Spleen (tissue), 11 donors: Measurements from ENCODE around the gene ZNF534. TPM values are rescaled to one million over a fixed set of nuclear protein-coding genes. Genes with fewer than 3 reads are reported as not detected.

Experiments
- DNase-seq: peaks from one replicate; pipeline ENCODE4 v3.0.0-alpha.2; 2020
- H3K27ac ChIP-seq, 8 donors: fragments of 200-600 bp; sonication (generic) in 7 of 8; 1 replicate in 4 of 8; 2 replicates in 4 of 8; pipeline versions ENCODE4 v1.5.0 to v1.8.0; 2016 to 2021; ENCODE audit warnings: inconsistent platforms in 4 of 8, mild to moderate bottlenecking in 4 of 8, moderate library complexity in 1 of 8
- H3K27me3 ChIP-seq, 7 donors: fragments of 200-600 bp; sonication (generic) in 6 of 7; replicated peaks in 1 of 7; 1 replicate in 4 of 7; 2 replicates in 3 of 7; pipeline versions ENCODE4 v1.5.0 to v1.8.0; 2016 to 2021; ENCODE audit warnings: inconsistent platforms in 3 of 7, mild to moderate bottlenecking in 1 of 7
- H3K36me3 ChIP-seq, 6 donors: fragments of 200-600 bp; sonication (generic) in 5 of 6; 1 replicate in 4 of 6; 2 replicates in 2 of 6; pipeline versions ENCODE4 v1.5.0 to v1.8.0; 2016 to 2021; ENCODE audit warnings: inconsistent platforms in 2 of 6
- H3K4me1 ChIP-seq, 6 donors: fragments of 200-600 bp; sonication (generic) in 5 of 6; 1 replicate in 3 of 6; 2 replicates in 3 of 6; pipeline versions ENCODE4 v1.5.0 to v1.8.0; 2016 to 2021; ENCODE audit warnings: inconsistent platforms in 3 of 6
- H3K4me3 ChIP-seq, 8 donors: fragments of 200-600 bp; sonication (generic) in 7 of 8; 1 replicate in 4 of 8; 2 replicates in 4 of 8; pipeline versions ENCODE4 v1.5.0 to v1.8.0; 2016 to 2021; ENCODE audit warnings: inconsistent platforms in 4 of 8, mild to moderate bottlenecking in 4 of 8, moderate library complexity in 2 of 8
- H3K9me3 ChIP-seq, 8 donors: fragments of 200-600 bp; sonication (generic) in 7 of 8; 1 replicate in 4 of 8; 2 replicates in 4 of 8; pipeline versions ENCODE4 v1.5.0 to v1.8.0; 2016 to 2021; ENCODE audit warnings: inconsistent platforms in 4 of 8
- POLR2A ChIP-seq, 3 donors: fragments of 450-650 bp; IDR thresholded peaks; one replicate each; pipeline ENCODE4 v1.5.1; 2017; ENCODE audit warnings: antibody characterized with exemption in 3 of 3, mild to moderate bottlenecking in 1 of 3
- POLR2AphosphoS5 ChIP-seq, 3 donors: sonication (generic); formaldehyde crosslinking; IDR thresholded peaks; one replicate each; pipeline ENCODE4 v1.5.1; 2017; ENCODE audit warnings: antibody characterized with exemption in 3 of 3
- WGBS, 5 donors: extraction: QIAGEN DNeasy Blood & Tissue Kit in 3 of 5; methylation state at CpG; one replicate each; pipeline versions ENCODE4 v1.1.5 to v1.1.7; 2013 to 2018; 5-methylcytosine and 5-hydroxymethylcytosine counted together
- intact Hi-C: fragments of 100-400 bp; cut with DNase I; formaldehyde crosslinking; loops from one replicate; pipeline ENCODE4 v1.15.0; 2023; ENCODE audit warnings: low total_unique reads
- polyA plus RNA-seq, 3 donors: library from polyadenylated mRNA; stranded (reverse); fragments of 200-250 nt; gene quantifications; one replicate each; pipeline ENCODE4 v1.2.1, GENCODE V29; 2013
- total RNA-seq, 7 donors: library from RNA; depleted of rRNA in 3 of 7; stranded (reverse); fragments of >200 nt in 3 of 7; fragmentation: NEBNext Ultra II Directional in 4 of 7; extraction: Animal tissue kit (Norgen Biotek cat#: 25700) in 4 of 7; gene quantifications; one replicate each; pipeline versions ENCODE4 v1.1.0 to v1.2.1, GENCODE V29; 2016 to 2021
- TF ChIP-seq, protein P1 (sequence below), 11 experiments: fragments of 200-600 bp in 7 of 11; fragments of 450-650 bp in 4 of 11; sonication (generic) in 4 of 11; IDR thresholded peaks in 8 of 11; conservative IDR thresholded peaks in 3 of 11; 1 replicate in 7 of 11; 2 replicates in 4 of 11; pipeline versions ENCODE4 v1.4.0 to v1.8.0; 2016 to 2021; ENCODE audit warnings: antibody characterized with exemption in 11 of 11, inconsistent platforms in 4 of 11, mild to moderate bottlenecking in 1 of 11
- donor health status: healthy with polysubstance abuse.
- donor health status: DM: no; HTN: no; CAD: no; lungs with moderate emphysema.
- donor health status: DM: no; HTN: no; CAD: no.
- donor health status: Bipolar disorder and iron deficiency.
- donor health status: healthy.
- donor health status: DM: no; HTN: no; CAD: no.
- donor health status: DM: yes; HTN: yes; CAD: no.

The ZNF534 gene
- total and polyA plus RNA-seq, 10 donors: 0.11 TPM; not detected in 9

- Histone ChIP-seq H3K4me3 (no peak overlapping the region), H3K9me3 (peaks cover 28 to 100% (median 100%) of the 10 kb centered on the region in 8 donors), H3K27ac (no peak overlapping the region), H3K4me1 (no peaks in the 10 kb centered on the region), H3K27me3 (no peaks in the 10 kb centered on the region), H3K36me3 (peaks cover 49 to 100% (median 80%) of the 10 kb centered on the region in 6 donors)
- TF ChIP-seq POLR2A (IDR thresholded peaks at IDR 0.05) (no peak), POLR2AphosphoS5 (IDR thresholded peaks at IDR 0.05) (no peak)
- TF ChIP-seq, protein P1, sequence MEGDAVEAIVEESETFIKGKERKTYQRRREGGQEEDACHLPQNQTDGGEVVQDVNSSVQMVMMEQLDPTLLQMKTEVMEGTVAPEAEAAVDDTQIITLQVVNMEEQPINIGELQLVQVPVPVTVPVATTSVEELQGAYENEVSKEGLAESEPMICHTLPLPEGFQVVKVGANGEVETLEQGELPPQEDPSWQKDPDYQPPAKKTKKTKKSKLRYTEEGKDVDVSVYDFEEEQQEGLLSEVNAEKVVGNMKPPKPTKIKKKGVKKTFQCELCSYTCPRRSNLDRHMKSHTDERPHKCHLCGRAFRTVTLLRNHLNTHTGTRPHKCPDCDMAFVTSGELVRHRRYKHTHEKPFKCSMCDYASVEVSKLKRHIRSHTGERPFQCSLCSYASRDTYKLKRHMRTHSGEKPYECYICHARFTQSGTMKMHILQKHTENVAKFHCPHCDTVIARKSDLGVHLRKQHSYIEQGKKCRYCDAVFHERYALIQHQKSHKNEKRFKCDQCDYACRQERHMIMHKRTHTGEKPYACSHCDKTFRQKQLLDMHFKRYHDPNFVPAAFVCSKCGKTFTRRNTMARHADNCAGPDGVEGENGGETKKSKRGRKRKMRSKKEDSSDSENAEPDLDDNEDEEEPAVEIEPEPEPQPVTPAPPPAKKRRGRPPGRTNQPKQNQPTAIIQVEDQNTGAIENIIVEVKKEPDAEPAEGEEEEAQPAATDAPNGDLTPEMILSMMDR (IDR thresholded peaks at IDR 0.05 in 8 of 11, conservative IDR thresholded peaks at IDR 0.05 in 3 of 11): no peak
- DNase-seq: no peak
- intact Hi-C loops: no loop called here
- WGBS, 5 donors: 91 to 97% (median 96%) methylated on average over 6 of the region's 6 CpGs
Observed at GRCh38 chr19:52410276-52410675, 18.7 kb upstream of the ZNF534 start.

- intact Hi-C loops: no loop called here
- no peak for TF ChIP-seq POLR2A (IDR thresholded peaks at IDR 0.05)
- TF ChIP-seq, protein P1 (IDR thresholded peaks at IDR 0.05 in 8 of 11, conservative IDR thresholded peaks at IDR 0.05 in 3 of 11): no peak
- no peak for TF ChIP-seq POLR2AphosphoS5 (IDR thresholded peaks at IDR 0.05)
- Histone ChIP-seq H3K36me3 (peaks cover 10 to 46% (median 25%) of the 10 kb centered on the region in 6 donors), H3K4me3 (no peak overlapping the region), H3K4me1 (no peaks in the 10 kb centered on the region), H3K27ac (no peak overlapping the region), H3K27me3 (no peaks in the 10 kb centered on the region), H3K9me3 (peaks cover 45 to 100% (median 100%) of the 10 kb centered on the region in 8 donors)
- DNase-seq: no peak
- 92 to 96% (median 95%) methylated on average over 5 of the region's 5 CpGs for WGBS, 5 donors
Observed at GRCh38 chr19:52415711-52416110, 13.2 kb upstream of the ZNF534 start.

GRCh38 chr19:52442179-52442578, 13.2 kb downstream of the ZNF534 start:
- no peaks in the 10 kb centered on the region for H3K4me1 ChIP-seq
- DNase-seq: no peak
- H3K27ac ChIP-seq: no peak overlapping the region
- no peaks in the 10 kb centered on the region for H3K27me3 ChIP-seq
- TF ChIP-seq, protein P1 (IDR thresholded peaks at IDR 0.05 in 8 of 11, conservative IDR thresholded peaks at IDR 0.05 in 3 of 11): no peak
- no peak for TF ChIP-seq POLR2AphosphoS5 (IDR thresholded peaks at IDR 0.05)
- no peak for TF ChIP-seq POLR2A (IDR thresholded peaks at IDR 0.05)
- peaks cover 2 to 100% (median 97%) of the 10 kb centered on the region in 8 donors for H3K9me3 ChIP-seq
- intact Hi-C loops: no loop called here
- WGBS, 5 donors: 70 to 82% (median 73%) methylated on average over 3 of the region's 3 CpGs
- H3K4me3 ChIP-seq: no peak overlapping the region
- peaks cover 0 to 12% (median 0%) of the 10 kb centered on the region in 6 donors for H3K36me3 ChIP-seq

DNA sequence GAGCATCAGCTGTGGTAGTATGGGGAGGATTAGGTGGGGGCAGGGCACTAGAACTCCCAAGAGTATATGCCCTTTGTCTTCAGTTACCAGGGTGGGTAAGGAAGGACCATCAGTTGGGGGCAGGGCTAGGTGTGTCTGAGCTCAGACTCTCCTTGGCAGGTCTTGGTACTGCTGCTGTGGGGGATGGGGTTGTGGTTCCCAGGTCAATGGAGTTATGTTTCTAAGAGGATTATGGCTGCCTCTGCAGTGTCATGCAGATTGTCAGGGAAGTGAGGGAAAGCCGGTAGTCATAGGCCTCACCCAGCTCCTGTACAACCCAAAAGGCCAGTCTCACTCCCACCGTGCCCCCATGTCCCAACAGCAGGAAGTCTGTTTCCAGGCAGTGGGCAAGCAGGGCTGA, 15.6 kb downstream of the ZNF534 start:
- no peaks in the 10 kb centered on the region for H3K27me3 ChIP-seq
- no peak overlapping the region for H3K4me3 ChIP-seq
- H3K9me3 ChIP-seq: peaks cover 2 to 100% (median 98%) of the 10 kb centered on the region in 8 donors
- no peak for DNase-seq
- TF ChIP-seq POLR2AphosphoS5 (IDR thresholded peaks at IDR 0.05) (no peak), POLR2A (IDR thresholded peaks at IDR 0.05) (no peak)
- TF ChIP-seq, protein P1 (IDR thresholded peaks at IDR 0.05 in 8 of 11, conservative IDR thresholded peaks at IDR 0.05 in 3 of 11): no peak
- 33 to 100% (median 42%) methylated on average over 1 to 2 of the region's 2 CpGs for WGBS, 5 donors
- intact Hi-C loops: no loop called here
- H3K27ac ChIP-seq: no peak overlapping the region
- no peaks in the 10 kb centered on the region for H3K36me3 ChIP-seq
- no peaks in the 10 kb centered on the region for H3K4me1 ChIP-seq
